Prostate gland (tissue), 2 donors: ENCODE measurements around the gene CTNNA3. TPM values are rescaled to one million over a fixed set of nuclear protein-coding genes. Genes with fewer than 3 reads are reported as not detected.

Experiments used
- DNase-seq: peaks from one replicate; pipeline ENCODE4 v3.0.0-alpha.2; 2019; ENCODE audit warnings: low spot score
- H3K27ac ChIP-seq, 2 donors: fragments of 200-600 bp; sonication (generic); 2 replicates each; pipeline ENCODE4 v1.5.1; 2017 to 2019
- H3K27me3 ChIP-seq: fragments of 200-600 bp; sonication (generic); replicated peaks from 2 replicates; pipeline ENCODE4 v1.5.1; 2019; ENCODE audit not compliant: insufficient read depth
- H3K36me3 ChIP-seq, 2 donors: fragments of 200-600 bp; sonication (generic); 1 replicate in 1 of 2; 2 replicates in 1 of 2; pipeline versions ENCODE4 v1.5.1 to v1.8.1; 2017 to 2019
- H3K4me1 ChIP-seq: fragments of 200-600 bp; sonication (generic); replicated peaks from 2 replicates; pipeline ENCODE4 v1.5.1; 2019
- H3K4me3 ChIP-seq, 2 donors: fragments of 200-600 bp; sonication (generic); 2 replicates each; pipeline ENCODE4 v1.5.1; 2017 to 2019
- H3K9me3 ChIP-seq: fragments of 200-600 bp; sonication (generic); 2 replicates; pipeline ENCODE4 v1.5.1; 2017
- CTCF ChIP-seq, 4 experiments: fragments of 200-600 bp in 2 of 4; fragments of 450-650 bp in 2 of 4; sonication (generic) in 2 of 4; IDR thresholded peaks; 1 replicate in 3 of 4; 2 replicates in 1 of 4; pipeline ENCODE4 v1.5.1; 2016 to 2019; ENCODE audit warnings: antibody characterized with exemption in 4 of 4, mild to moderate bottlenecking in 2 of 4, moderate library complexity in 2 of 4
- POLR2A ChIP-seq: fragments of 450-650 bp; IDR thresholded peaks from one replicate; pipeline ENCODE4 v1.6.1; 2016; ENCODE audit warnings: antibody characterized with exemption, mild to moderate bottlenecking
- POLR2AphosphoS5 ChIP-seq: sonication (generic); formaldehyde crosslinking; IDR thresholded peaks from one replicate; pipeline ENCODE4 v1.6.1; 2017; ENCODE audit warnings: antibody characterized with exemption
- WGBS: methylation state at CpG from one replicate; pipeline ENCODE4 v1.1.5; 2018; 5-methylcytosine and 5-hydroxymethylcytosine counted together
- intact Hi-C: fragments of 100-400 bp; cut with DNase I; formaldehyde crosslinking; loops from one replicate; pipeline ENCODE4 v1.14.2; 2022
- total RNA-seq, 2 donors: library from RNA; depleted of rRNA; stranded (reverse); fragments of >200 nt; gene quantifications; one replicate each; pipeline ENCODE4 v1.1.0, GENCODE V29; 2016

The CTNNA3 gene
- total RNA-seq, 2 donors from 2014 or later: 0.27 to 7.2 TPM

DNA sequence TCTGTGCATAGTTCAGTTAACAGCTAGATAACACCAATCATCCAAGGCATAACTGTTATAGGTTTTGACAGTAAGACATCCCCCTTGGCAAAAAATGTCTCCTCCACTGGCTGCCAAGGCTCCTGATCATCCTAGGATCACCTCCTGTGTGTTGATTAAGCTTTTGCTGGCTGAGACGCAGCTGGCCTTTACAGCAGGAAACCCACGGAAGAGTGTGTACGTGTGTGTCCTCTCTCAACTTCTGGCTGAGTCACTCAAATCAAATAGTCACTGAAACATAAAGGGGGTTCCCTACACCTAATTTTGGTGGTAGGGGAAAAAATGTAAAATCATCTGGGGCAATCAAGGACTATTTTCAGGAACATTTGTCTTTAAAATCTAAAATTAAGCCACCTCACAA, 208.8 kb downstream of the CTNNA3 start:
- TF ChIP-seq CTCF (IDR thresholded peaks at IDR 0.05) (no peak), POLR2AphosphoS5 (no peak), POLR2A (no peak)
- Histone ChIP-seq H3K4me1 (no peaks in the 10 kb centered on the region), H3K4me3 (no peak overlapping the region), H3K27me3 (no peaks in the 10 kb centered on the region), H3K36me3 (no peaks in the 10 kb centered on the region), H3K27ac (no peak overlapping the region), H3K9me3 (no peaks in the 10 kb centered on the region)
- intact Hi-C loops: no loop called here
- WGBS: 63% methylated on average over 3 of the region's 3 CpGs
- DNase-seq: no peak

DNA sequence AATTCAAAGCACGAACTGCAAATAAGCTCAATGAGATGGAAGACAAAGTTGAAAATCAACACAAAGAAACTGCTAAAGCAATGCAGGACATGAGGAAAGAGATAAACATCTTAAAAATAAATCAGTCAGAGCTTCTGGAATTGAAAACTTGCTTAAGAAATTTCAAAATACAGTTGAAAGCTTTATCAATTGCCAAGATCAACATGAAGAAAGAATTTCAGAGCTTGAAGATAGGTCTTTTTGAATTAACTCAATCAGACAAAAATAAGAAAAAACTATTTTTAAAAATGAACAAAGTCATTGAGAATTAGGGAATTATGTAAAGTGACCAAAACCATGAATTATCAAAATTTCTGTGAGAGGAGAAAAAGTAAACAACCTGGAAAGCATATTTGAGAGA, 218.1 kb downstream of the CTNNA3 start:
- Histone ChIP-seq H3K9me3 (no peaks in the 10 kb centered on the region), H3K27me3 (no peaks in the 10 kb centered on the region), H3K4me1 (no peaks in the 10 kb centered on the region), H3K27ac (no peak overlapping the region), H3K4me3 (no peak overlapping the region), H3K36me3 (no peaks in the 10 kb centered on the region)
- intact Hi-C loops: no loop called here
- 90% methylated on average over 1 of the region's 1 CpG for WGBS
- no peak for TF ChIP-seq POLR2A
- no peak for TF ChIP-seq CTCF (IDR thresholded peaks at IDR 0.05)
- no peak for TF ChIP-seq POLR2AphosphoS5
- no peak for DNase-seq

DNA sequence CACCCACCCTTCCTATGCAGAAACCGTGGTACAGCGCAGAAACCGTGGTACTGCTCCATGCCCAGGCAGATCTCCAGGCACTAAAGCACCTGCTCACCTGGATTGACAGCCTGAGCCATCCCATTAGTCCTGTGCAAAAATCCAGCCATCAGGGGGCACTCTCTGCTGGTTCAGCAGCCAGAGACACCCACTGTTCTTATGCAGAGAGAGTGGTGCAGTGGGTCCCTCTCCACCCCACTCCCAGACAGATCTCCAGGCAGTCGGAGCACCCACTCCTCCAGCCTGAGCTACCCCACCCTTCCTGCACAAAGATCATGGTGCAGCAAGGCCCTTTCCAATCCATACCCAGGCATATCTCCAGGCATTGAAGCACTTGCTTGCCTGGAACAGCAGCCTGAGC, 219.8 kb downstream of the CTNNA3 start:
- WGBS: 82% methylated on average over 4 of the region's 4 CpGs
- no peak overlapping the region for H3K4me3 ChIP-seq
- H3K4me1 ChIP-seq: no peaks in the 10 kb centered on the region
- H3K27ac ChIP-seq: no peak overlapping the region
- H3K36me3 ChIP-seq: no peaks in the 10 kb centered on the region
- DNase-seq: no peak
- TF ChIP-seq POLR2A: no peak
- TF ChIP-seq POLR2AphosphoS5: no peak
- no peak for TF ChIP-seq CTCF (IDR thresholded peaks at IDR 0.05)
- H3K9me3 ChIP-seq: no peaks in the 10 kb centered on the region
- H3K27me3 ChIP-seq: no peaks in the 10 kb centered on the region
- intact Hi-C loops: no loop called here

- WGBS: 75% methylated on average over 3 of the region's 3 CpGs
- H3K27ac ChIP-seq: no peak overlapping the region
- H3K4me3 ChIP-seq: no peak overlapping the region
- no peak for DNase-seq
- TF ChIP-seq CTCF (IDR thresholded peaks at IDR 0.05) (no peak), POLR2AphosphoS5 (no peak), POLR2A (no peak)
- H3K4me1 ChIP-seq: no peaks in the 10 kb centered on the region
- H3K36me3 ChIP-seq: no peaks in the 10 kb centered on the region
- no peaks in the 10 kb centered on the region for H3K27me3 ChIP-seq
- intact Hi-C loops: no loop called here
- H3K9me3 ChIP-seq: no peaks in the 10 kb centered on the region
These were observed 222.0 kb downstream of the CTNNA3 start for GRCh38 chr10:67473850-67474633.

GRCh38 chr10:67471022-67471421, 225.0 kb downstream of the CTNNA3 start:
- WGBS: 80% methylated on average over 3 of the region's 3 CpGs
- Histone ChIP-seq H3K4me1 (no peaks in the 10 kb centered on the region), H3K4me3 (no peak overlapping the region), H3K36me3 (no peaks in the 10 kb centered on the region), H3K27me3 (no peaks in the 10 kb centered on the region), H3K9me3 (no peaks in the 10 kb centered on the region), H3K27ac (no peak overlapping the region)
- intact Hi-C loops: no loop called here
- TF ChIP-seq POLR2A (no peak), POLR2AphosphoS5 (no peak), CTCF (IDR thresholded peaks at IDR 0.05) (no peak)
- no peak for DNase-seq
